C4-2B (cell line): ENCODE measurements around the gene PGLYRP3.

Source experiments
- H3K27ac ChIP-seq: fragments of 450-650 bp; 2 replicates; pipeline ENCODE4 v1.5.1; 2017
- ZFX ChIP-seq: fragments of 450-650 bp; IDR thresholded peaks from 2 replicates; pipeline ENCODE4 v1.6.1; 2017
- TF ChIP-seq, protein P1 (sequence below): fragments of 450-650 bp; conservative IDR thresholded peaks from 2 replicates; pipeline ENCODE4 v1.5.1; 2017; ENCODE audit warnings: mild to moderate bottlenecking

The PGLYRP3 gene

DNA sequence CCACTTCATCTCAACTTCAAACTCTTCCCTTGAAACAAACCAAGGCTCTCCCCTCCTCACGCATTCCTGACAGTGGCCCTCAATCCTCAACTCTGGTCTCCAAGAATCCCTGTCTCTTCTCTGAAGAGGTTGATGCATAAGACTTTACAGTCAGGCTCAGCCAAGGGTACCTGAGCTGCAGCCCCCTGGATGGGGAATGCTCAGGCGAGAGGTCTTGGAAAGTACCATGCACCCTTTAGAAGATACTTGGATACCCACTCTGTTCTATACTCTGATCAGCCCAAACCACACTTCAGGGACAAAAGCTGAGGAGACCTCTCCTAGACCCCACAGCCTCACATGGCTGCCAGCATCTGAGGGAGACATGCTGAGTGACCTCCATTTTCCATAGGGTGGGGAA, 536 bp upstream of the PGLYRP3 start:
- TF ChIP-seq, protein P1, sequence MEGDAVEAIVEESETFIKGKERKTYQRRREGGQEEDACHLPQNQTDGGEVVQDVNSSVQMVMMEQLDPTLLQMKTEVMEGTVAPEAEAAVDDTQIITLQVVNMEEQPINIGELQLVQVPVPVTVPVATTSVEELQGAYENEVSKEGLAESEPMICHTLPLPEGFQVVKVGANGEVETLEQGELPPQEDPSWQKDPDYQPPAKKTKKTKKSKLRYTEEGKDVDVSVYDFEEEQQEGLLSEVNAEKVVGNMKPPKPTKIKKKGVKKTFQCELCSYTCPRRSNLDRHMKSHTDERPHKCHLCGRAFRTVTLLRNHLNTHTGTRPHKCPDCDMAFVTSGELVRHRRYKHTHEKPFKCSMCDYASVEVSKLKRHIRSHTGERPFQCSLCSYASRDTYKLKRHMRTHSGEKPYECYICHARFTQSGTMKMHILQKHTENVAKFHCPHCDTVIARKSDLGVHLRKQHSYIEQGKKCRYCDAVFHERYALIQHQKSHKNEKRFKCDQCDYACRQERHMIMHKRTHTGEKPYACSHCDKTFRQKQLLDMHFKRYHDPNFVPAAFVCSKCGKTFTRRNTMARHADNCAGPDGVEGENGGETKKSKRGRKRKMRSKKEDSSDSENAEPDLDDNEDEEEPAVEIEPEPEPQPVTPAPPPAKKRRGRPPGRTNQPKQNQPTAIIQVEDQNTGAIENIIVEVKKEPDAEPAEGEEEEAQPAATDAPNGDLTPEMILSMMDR = no peak
- H3K27ac ChIP-seq = no peak overlapping the region

DNA sequence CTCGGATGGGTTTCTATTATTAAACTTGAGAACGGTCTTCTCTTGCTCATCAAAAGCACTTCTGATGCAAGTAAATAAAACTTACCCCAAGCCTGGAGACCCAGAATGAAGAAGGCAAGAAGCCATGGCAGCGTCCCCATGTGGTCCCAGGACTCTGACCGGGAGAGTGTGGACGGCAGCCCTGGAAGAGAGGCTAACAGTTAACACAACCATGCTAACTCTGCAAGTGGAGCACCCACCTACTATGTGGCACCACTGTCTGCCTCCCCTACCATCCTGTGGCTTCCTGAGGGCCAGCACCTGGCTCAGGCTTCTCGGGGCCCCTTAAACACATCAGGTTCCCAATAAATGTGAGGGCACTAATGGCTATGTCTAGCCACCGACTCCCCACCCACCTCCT, 2.2 kb downstream of the PGLYRP3 start:
- no peak overlapping the region for H3K27ac ChIP-seq
- TF ChIP-seq, protein P1 = no peak
- no peak for TF ChIP-seq ZFX

DNA sequence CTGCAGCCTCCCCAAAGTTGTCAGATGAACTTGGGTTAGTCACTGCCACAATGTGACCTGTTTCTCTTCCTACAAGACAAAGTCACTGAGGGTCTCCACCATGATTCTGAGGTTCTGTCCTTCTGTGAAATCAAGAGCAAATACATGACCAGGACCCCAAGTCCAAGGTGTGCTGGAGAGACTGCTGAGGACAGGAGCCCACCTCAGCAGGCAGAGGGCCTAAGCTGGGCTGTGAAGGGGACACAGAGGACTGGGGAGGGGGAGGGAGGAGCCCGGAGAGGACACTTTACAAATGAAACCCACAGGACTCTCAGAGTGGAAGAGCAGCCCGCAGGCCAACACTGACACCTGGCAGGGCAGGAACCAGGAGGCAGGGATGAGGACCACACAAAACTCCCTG, 3.3 kb downstream of the PGLYRP3 start:
- TF ChIP-seq, protein P1 = no peak
- TF ChIP-seq ZFX = no peak
- no peak overlapping the region for H3K27ac ChIP-seq

DNA sequence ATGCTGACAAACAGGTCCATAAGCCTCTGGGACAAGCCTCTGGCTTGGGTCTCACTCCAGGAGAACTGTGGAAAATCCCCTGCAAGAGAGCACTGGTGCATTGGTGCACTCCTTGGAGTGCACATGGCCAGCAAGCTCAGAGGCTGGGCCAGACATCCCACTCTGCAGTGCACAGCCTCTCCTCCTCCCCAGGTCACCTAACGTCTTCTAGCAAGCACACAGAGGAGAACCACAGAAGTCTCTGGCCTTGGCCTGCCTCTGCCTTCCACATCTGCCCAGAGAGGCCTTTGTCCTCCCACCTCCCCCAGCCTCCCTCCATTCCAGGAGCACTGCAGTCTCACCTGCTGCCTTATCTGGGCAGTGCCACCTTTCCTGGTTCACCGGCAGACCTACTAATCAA, 4.2 kb downstream of the PGLYRP3 start:
- TF ChIP-seq, protein P1 = no peak
- no peak for TF ChIP-seq ZFX
- no peak overlapping the region for H3K27ac ChIP-seq

DNA sequence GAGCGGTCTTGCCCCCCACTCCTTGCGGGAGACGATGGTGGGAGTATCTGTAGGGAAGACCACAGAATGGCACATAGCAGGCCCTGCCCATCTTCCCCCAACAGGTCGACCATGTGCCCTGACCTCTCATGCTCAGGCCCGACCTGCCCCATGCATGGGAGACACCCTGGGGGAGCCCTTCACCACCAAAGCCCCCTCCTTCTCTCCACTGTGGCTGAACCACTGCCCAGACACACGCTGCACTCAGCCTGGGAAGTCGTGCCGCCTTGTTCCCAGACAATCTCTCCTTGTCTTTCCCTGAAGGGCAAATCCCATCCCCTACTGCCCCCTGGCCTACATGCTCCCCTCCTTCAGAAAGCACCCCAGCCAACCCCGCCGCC, 5.5 kb downstream of the PGLYRP3 start:
- no peak overlapping the region for H3K27ac ChIP-seq
- TF ChIP-seq, protein P1 = no peak
- TF ChIP-seq ZFX = no peak

DNA sequence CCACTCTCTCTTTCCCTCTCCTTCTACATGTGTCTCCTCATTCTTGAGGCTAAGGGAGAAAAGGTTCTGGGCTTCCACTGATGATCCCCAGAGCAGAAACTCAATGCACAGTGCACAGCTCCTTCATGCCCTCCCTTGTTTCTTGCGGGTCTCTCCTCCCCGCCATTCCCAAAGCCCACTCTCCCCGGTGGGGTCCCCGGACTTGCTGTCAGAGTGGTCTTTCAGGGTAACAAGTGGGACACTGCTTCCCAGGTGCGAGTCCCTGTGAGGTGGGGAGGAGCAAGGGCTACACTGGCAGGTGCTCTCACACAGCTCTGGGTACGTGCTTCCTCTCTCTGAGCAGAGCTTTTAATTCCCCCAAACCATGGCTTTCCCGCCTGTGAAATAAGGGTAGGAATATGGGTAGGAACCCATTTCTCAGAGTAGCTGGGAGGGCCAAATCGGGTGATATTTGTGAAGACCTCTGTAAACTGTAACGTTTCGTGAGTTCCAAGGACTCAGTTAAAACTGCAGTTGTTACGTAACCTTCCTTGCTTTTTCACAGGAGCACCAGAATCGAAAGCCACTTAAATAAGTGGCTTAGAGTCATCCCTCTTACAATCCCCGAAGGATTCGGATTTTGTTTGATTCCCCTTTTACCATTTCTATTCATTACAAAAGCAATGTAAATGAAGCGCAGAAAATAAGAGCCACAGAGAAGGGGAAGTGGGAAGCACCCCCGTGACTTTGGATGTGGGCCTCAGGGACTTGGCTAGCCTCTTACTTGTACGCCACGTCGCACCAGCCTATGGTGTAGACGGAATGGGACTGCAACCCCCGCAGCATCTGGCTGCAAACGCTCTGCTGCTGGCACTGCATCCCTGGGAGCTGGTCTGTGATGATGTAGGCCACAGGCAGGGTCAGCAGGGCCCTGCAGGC, 6.2 kb downstream of the PGLYRP3 start:
- H3K27ac ChIP-seq = no peak overlapping the region
- no peak for TF ChIP-seq ZFX
- TF ChIP-seq, protein P1 = no peak

DNA sequence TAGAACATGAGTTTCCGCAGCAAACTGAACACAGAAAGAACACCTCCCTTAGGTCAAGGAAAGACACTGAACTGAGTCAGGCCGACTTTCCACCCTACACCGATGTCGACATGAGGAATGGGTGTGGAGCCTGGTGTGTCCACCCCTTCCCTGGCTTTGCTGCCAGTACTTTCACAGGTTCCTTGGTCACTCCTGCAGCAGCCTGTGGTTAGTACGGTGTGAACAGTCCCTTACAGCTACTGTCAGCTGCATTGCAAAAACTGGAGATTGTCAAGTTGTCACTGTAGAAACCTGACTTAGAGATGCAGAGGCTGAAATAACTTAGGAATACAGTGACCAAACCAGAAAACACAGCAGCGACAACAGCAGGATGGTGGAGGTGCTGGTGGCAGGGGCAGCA, 7.1 kb downstream of the PGLYRP3 start:
- TF ChIP-seq, protein P1 = no peak
- no peak for TF ChIP-seq ZFX

More for the DNA sequence above, 7.1 kb downstream of the PGLYRP3 start:
- H3K27ac ChIP-seq = no peak overlapping the region
